Activated CD4-positive, alpha-beta T cell treated with anti-CD3 and anti-CD28 coated beads, Interleukin-10, Interleukin-2, amounts not matched to agents 100 ng/mL and 50 ng/mL, durations not matched to agents 16 hours and 8 hours (primary cell): Measurements from ENCODE around the gene RNF222.
"Not testable (repeated sequence)": the region's sequence is repeated elsewhere in the genome, so short reads cannot be mapped to it uniquely, and the experiment has no call there.

Source experiments
- DNase-seq: peaks from one replicate; pipeline ENCODE4 v3.0.0-alpha.2; 2020

Gene RNF222

GRCh38 chr17:8378117-8378516 lies 19.5 kb downstream of the RNF222 start:
- not testable (repeated sequence) for DNase-seq

GRCh38 chr17:8377422-8377821 lies 20.2 kb downstream of the RNF222 start:
- no peak for DNase-seq

DNA sequence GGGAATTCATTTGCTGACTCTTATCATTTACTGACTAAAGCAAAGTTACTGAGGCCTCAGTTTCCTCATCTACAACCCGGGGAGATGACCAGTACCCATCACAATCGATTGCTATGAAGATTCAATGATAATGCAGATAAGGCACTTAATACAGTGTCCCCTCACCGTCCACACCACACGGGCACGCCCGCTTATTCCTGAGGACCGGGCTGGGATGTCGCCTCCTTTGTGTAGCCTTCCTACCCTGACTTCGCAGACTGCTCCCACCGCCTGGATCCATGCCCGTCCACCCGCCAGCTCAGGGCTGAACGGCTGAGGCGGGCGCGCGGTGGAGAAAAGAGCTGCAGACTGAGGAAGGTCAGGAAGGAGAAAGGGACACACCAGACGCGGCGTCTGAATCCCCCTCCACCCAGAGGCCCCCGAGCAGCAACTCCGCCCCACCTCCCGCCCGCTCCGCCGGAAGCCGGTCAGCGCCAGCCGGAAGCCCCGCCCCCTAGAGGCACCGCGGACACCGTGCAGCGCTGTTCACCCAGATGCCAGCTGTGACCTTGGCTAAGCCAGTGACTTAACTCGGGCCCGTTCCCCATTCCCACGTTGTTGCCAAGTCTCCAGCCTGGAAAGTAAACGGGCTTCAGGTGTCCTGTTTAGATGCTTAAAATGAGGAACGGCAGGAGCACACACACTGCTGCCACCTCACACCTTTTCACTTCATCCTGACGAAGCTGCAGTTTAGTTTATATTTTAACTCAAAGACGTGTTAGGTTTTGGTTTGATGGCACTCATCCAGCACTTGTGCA lies 21.2 kb downstream of the RNF222 start, which contains the start of gene KRABD2:
TSS of gene KRABD2 (minus strand) at position 434 of the 797 bp plus-strand sequence.
- peak; percentile 94 for DNase-seq

DNA sequence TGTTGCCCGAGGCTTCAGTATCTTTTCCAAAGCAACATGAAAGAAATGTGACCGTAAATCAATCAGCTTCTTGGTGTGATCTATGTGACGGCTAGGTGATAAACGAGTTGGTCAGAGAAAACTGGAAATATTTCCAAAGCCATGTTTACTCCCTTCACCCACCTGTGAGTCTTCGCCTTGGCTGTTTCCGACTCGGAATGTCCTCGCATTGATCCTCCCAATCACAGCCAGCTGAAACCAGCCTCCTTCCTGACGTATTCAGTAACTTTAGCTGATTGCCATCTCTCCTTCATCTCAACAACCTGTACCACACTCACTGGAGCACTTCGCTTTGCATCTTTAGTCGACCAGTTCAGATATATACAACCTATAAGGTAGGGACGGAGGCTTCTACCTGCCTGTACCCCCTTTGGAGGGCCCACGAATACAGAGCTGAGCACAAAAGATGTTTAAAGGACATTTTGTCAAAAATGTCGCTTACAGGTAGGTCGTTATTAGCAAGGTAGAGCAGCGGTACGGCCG lies 21.8 kb downstream of the RNF222 start:
- DNase-seq = no peak

- not testable (repeated sequence) for DNase-seq
Measured at GRCh38 chr17:8373856-8374255, 23.8 kb downstream of the RNF222 start.

- no peak for DNase-seq
Measured at GRCh38 chr17:8372422-8372821, 25.2 kb downstream of the RNF222 start.

GRCh38 chr17:8371786-8372185 lies 25.8 kb downstream of the RNF222 start:
- DNase-seq = no peak

DNA sequence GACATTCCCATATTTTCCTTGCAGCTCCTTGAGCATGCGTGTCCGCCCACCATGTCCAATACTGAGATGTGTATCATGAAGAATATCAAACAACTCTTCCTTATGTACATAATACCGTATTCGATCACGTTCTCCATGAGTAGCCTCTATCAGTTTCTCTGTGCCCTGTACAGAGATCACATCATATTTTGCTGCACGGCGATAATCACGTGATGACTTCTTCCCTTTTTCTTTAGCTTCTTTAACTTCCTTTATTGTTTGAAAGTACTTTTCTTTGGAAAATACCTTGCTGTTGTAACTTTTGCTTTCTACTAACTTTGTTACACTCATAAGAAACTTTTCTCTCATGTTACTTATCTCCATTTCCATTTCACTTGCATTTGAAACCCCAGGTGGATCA lies 27.7 kb downstream of the RNF222 start:
- DNase-seq = no peak

GRCh38 chr17:8368193-8368592 lies 29.4 kb downstream of the RNF222 start:
- no peak for DNase-seq

DNA sequence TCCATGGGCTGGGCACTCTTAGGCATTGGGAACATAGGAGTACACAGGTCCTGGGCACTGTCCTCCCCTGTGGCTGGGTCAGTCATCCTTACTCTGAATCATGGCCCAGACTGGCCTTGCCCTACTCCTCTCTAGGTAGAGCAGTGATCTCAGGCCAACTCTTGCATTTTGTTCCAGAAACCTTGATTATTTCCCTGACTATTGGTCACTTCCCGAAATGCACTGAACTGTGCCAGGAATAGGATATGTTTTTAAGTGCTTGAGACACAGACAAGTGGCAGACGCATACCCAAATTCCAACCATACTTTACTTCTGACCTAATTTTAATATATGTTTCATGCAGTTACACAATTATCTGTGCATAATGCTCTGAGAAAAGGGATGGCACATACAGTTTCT lies 31.4 kb downstream of the RNF222 start:
- no peak for DNase-seq

GRCh38 chr17:8365143-8365542 lies 32.5 kb downstream of the RNF222 start:
- DNase-seq = no peak

GRCh38 chr17:8362651-8363332 lies 34.8 kb downstream of the RNF222 start:
- no peak for DNase-seq

GRCh38 chr17:8360751-8361150 lies 36.9 kb downstream of the RNF222 start:
- DNase-seq = no peak

DNA sequence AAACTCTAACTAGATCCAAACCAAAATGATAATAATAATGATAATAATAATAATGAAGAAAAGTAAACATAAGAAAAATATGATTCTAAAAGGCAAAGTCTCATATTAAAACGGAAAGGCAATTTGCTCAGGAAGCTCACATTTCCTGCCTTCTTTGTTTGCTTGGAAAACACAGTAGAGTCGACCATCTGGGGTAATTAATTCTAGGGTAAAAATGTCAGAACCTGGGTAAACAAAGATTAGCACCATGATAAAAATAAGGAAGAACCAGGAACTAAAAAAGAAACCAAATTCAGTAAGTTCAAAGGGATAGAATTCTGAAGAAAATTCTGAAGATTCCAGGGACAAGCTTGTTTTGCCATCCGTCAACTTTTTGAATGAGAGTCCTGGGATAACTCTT lies 37.4 kb downstream of the RNF222 start:
- DNase-seq = no peak

- DNase-seq = no peak
Measured at GRCh38 chr17:8359769-8360168, 37.9 kb downstream of the RNF222 start.

GRCh38 chr17:8357910-8358309 lies 39.7 kb downstream of the RNF222 start:
- no peak for DNase-seq

- no peak for DNase-seq
Measured at GRCh38 chr17:8354236-8354635, 43.4 kb downstream of the RNF222 start.

DNA sequence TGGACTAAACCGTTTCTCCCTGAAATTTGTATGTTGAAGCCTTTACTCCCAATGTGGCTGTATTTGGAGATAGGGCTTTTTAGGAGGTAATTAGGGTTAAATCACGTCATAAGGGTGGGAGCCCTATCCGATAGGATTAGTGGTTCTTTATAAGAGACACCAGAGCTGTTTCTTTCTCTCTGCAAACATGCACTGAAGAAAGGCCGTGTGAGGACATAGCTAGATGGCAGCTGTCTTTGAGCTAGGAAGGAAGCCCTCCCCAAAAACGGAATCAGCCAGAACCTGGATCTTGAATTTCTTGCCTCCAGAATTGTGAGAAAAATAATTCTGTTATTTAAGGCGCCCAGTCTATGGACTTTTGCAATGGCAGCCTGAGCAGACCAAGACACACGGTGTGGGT lies 43.9 kb downstream of the RNF222 start:
- DNase-seq = no peak

DNA sequence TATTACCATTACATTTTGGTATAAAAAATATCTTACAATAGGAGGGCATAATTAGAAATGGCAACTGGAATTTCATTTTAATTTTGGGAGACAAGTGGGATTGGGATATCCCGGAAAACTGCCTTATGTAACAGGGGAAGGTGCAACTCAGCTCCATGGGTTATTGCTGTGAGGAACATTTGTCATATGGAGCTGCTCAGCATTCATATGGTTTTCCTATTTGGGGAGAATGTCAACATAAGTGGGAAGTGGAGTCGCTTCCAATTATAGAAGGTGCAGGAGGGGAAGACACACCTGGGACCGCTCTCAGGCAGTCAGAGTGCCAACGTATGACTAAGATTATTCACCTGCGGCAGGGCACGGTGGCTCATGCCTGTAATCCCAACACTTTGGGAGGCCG lies 47.3 kb downstream of the RNF222 start:
- DNase-seq = no peak

DNA sequence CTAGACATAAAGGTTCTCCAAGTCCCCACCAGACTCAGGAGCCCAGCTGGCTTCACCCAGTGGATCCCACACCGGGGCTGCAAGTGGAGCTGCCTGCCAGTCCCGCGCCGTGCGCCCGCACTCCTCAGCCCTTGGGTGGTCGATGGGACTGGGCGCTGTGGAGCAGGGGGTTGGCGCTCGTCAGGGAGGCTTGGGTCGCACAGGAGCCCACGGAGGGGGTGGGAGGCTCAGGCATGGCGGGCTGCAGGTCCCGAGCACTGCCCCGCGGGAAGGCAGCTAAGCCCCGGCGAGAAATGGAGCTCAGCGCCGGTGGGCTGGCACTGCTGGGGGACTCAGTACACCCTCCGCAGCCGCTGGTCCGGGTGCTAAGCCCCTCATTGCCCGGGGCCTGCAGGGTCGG lies 50.6 kb downstream of the RNF222 start:
- not testable (repeated sequence) for DNase-seq

GRCh38 chr17:8345951-8346665 lies 51.5 kb downstream of the RNF222 start:
- DNase-seq = no peak

DNA sequence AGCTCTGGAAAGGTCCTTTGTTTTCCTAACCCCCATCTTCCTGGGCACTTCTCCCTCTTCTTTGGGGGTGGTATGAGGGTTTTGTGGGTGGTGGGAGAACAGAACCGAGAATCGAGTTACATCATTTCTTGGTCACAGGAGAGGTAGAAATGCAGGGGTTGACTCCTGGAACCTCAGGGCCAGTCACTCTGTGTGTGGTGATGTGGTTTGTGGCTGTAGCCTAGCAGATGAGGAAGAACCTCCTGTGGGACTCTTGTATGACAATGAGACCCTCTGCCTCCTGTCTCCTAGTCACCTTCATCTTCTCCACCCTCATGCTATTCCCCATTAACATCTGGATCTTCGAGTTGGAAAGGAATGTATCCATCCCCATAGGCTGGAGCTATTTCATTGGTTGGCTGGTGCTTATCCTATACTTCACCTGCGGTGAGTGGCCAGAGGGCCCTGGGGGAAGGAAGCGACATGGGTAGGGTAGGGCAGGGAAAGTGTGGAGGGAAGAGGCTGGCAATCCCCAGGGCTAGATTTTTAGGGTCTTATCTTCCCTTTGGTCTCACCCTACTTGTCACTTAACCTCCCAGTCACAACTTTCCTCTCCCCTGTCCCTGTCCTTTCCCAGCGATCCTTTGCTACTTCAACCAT lies 52.5 kb downstream of the RNF222 start:
- peak; percentile 24 for DNase-seq

GRCh38 chr17:8341456-8341855 lies 56.2 kb downstream of the RNF222 start:
- DNase-seq = no peak
